Measurements from ENCODE around the gene TANC1.

TANC1 gene

DNA sequence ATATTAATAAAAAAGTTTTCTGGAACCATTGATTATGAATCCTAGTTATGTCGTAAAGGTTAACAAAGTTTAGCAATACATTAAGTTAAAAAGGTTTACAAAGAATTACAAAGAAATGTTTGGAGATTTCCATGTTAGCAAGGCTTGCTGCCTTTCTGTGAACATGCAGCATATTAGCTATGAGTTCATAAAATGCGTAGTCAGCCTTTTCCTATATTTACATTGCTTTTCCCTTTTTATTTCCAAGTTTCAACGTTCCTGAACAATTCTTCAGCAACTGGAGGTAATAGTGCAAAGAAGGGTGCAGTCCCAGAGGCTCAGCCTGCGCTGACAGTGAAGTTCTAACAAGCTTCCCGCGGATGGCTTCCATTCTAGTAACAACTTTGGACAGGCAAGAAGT, 266.4 kb downstream of the TANC1 start:
- DNase-seq: no peak

DNA sequence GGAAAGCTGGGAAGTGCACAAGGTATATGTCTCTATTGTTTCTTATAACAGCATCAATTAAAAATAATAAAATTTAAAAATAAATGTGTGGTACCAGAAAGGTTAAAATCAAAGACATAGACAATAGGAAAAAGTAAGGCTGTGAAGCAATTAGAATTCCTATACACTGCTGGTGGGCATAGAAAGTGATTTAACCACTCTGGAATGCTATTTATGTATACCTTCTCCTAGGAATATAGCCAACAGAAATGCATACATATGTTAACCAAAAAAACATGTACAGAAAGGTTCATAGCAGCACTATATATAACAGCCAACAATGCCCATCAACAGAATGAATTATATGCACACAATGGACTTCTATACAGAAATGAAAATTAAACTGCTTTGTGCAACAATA, 275.1 kb downstream of the TANC1 start:
- DNase-seq: no peak

DNA sequence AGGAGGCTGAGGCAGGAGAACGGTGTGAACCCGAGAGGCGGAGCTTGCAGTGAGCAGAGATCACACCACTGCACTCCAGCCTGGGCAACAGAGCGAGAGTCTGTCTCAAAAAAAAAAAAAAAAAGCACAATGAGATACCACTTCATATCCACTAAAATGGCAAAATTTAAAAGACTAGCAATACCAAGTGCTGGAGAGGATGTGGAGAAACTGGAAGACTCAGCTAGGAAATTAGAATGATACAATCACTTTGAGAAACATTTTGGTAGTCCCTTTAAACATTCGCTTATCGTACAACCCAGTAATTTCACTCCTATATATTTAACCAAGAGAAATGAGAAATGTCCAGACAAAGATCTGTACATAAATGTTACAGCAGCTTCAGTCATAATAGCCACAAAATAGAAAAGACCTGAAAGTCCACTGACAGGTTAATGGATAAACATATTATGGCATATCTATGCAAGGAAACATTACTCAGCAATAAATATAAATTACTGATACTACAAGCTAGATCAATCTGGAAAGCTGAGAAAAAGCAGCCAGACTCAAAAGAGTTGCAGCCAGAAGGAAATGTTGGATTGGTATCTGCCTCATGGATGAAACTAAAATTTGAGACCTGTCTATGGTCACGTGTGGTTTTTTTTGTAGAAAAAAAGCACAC, 278.0 kb downstream of the TANC1 start:
- no peak for DNase-seq

DNA sequence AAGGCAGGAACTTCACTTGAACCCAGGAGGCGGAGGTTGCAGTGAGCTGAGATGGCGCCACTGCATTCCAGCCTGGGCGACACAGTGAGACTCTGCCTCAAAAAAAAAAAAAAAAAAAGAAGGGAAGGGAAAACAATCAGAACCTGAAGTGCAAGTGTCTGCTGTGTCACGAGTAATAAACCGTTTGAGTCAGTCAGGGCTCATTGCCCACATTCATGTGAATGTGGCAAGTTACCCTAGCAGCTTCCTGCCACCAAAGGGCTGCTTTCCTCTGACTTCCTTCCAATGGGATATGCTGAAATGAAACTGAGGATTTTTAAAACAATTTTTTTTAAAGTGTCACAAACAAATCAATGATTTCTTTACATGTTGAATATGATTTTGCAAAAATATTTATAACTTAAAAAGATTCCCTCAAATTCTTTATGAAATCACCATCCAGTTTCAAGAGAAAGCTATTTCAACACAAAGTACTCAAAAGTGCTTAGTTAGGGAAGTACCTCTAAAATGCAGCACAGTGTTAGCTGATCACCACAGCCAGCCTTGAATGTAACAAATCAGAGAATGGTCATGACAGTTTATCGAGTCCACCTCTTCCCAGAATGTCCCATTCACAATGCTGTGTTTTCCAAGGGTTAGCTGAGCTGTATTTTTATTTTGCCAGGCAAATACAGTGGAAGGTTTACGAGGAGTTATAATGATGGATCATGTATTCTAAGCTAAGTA, 281.7 kb downstream of the TANC1 start:
- DNase-seq: no peak

DNA sequence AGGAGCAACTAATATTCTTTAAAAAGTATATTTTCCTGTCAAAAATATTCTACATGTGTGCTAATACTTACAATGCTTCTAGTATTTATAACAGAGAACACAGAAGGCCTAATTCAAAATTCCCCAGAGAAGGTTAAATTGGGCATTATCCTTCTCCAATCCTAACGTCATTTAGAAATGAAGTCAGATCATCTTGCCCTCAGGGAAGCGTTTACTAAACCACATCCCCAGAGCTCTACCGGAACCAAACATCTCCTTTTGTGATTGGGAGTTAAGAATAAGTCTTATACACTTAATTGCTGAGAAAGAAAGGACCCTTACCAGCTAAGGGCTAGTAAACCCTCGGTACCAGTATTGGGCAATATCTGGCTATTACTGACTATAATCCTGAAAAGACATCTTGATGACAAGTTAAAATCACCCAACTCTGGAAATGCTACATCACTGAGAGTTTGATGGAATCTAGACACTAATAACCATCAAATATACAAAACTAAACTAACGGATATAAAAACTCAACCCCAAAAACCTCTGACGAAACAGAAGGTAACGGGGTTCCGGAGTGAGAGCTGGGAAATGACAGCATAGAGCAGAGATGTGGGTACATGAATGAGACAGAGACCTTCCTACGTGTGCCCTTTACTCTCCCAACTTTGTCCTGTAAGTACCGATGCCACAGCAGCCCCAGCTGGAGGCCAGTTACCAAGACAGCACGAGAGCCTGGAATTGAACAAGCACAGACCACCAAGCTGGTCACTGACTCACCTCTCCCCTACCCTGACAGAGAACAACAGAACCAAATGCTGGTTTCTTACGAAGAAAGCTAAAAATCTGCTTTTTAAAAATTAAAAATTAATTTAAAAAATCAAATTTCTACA, 283.1 kb downstream of the TANC1 start:
- no peak for DNase-seq

DNA sequence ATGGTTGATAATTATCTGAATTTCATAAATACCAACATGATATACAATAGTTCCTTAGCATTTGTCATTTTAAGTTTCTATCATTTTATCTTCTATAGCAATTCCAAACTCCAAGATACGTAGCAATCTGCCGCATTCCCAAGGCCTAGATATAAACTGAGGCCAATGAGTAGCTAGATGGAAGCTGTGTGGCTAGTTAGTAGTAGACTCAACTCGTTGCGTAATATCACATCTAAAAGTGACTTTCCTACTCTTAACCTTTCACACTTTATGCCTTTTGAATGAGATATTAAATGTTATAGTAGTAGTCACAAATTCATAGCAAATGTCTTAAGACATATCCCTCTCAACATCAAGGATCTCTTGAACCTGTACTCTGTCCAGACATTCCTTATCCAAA, 284.5 kb downstream of the TANC1 start:
- no peak for DNase-seq

DNA sequence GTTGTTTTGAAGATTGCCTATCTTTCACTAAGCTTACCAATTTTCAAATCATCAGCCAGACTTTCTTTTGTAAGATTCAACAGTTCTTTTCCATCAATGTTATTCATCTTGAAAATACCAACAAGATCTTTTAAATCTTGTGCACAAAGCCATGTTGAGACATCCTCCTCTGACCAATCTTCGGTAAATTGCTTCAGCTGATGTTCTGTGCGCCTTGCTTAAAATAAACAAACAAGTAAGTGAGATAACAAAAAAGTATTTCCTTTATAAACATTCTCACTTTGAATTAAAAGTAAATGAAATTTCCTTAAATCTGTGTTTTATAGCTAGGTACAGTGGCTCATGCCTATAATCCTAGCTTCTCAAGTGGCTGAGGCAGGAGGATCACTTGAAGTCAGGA, 287.7 kb downstream of the TANC1 start:
- DNase-seq: no peak

DNA sequence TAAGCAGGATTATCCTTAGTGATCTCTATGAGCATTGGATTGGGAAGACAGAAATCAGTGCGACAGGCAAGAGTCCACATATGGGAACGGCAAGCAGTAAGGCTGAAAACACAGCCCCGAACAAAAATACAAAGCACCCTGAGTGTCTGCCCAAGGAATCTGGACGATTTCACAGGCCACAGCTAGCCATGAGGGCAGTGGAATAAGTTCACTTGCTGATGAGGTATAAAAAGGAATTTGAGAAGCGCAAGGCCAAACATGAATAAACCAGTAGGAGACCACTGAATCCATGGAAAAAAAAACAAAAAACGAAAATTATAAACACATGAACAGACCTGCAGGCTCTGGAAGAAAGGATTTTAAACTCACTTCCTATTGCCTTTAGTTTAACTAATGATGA, 293.8 kb downstream of the TANC1 start:
- no peak for DNase-seq

DNA sequence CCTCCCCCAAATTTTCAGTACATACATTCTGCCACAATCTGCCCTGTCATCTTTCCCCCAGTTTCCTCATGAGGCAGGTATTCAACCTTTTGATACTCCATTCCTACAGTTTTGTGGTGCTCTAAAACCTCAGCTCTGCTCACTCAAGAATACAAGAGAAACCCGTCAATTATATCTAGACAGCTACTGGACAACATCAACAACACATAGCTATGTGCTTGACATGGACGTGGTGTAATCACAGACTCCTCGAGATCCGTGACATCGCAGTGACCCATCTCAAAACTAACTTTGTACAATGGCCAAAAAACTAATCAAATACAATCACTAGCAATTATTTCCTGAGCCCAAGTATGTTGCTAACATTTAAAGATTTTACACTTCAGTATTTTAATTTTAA, 294.5 kb downstream of the TANC1 start:
- DNase-seq: no peak

DNA sequence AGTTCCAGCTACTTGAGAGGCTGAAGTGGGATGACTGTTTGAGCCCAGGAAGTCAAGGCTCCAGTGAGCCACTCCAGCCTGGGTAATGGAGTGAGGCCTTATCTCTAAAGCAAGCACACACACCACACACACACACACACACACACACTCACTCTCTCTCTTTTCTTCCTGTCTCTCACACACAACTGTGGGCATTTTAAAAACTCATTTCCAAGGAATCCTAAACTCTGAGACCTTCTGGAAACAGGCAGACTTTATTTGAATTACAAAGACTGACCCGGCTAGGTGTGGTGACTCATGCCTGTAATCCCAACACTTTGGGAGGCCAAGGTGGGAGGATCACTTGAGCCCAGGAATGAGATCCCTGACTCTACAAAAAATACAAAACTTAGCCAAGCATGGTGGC, 296.7 kb downstream of the TANC1 start:
- DNase-seq: no peak

DNA sequence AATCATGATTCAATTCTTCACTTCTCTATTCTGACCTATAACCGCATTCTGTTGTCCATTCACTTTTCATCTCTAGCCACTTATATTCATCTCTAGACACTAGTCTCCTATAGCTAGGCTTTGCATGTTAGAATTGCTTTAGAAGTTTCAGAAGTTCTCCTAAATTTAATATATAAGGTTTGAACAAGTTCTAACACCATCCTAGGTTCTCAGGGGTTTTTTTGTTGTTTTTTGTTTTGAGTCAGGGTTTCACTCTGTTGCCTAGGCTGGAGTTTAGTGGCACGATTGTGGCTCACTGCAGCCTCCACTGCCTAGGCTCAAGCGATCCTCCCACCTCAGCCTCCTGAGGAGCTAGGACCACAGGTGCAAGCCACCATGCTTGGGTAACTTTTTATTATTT, 298.1 kb downstream of the TANC1 start:
- DNase-seq: no peak

DNA sequence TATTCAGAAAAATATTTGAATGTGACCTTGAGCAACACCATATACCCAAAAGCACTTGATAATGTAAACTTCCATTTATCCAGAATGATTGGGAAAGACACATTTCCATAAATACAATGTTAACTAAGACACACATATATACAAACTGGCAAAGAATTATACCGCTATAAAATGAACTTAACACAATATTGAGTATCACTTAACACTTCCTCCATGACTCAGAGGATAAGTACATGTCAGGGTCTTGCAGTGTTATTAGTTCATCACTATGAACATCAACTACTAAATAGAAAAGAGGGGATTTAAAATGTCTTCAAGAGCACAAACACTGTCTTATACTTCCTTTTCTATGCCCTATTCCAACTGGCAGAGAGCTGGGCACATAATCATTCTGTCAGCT, 299.5 kb downstream of the TANC1 start:
- DNase-seq: no peak

DNA sequence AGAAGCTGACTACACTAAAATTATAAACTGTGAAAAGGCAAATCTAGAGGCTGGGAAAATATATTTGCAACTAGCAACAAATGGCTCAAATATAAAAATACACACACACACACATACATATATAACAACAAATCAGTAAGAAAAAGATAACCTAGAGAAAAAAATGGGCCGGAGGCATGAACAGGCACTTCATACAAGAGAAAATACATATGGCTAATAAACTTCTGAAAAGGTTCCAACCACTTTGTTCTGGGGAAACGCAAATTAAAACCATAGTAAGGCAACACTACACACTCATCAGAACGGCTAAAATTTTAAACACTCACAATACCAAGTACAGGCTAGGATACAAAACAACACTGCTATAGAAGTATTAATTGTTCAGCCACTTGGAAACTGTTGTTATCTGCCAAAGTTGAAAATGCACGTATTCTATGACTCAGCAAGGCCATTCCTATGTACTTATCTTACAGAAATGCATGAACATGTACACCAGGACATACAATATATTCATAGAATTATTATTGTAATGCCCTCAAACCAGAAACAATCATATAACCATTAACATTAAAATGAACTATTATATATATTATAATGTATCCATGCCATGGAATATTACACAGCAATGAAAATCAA, 302.4 kb downstream of the TANC1 start:
- DNase-seq: no peak

DNA sequence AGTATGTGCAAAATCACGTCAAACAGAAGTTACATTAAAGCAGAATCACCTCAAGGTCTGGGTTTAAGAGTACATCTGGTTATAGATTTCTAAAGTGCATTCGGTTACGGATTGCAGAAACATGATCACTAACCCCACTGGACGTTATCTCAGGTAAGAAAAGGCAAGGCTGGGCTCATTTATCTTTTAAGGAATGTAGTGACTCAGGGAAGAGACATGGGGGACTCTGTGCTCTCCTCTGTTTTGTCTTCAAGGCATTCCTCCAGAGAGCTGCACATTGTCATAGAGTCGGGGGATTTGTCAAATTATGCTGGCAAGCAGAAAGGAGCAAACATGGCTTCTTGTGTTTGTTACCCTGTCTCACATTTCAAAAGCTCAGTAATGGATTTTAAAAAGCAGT, 303.7 kb downstream of the TANC1 start:
- DNase-seq: no peak

DNA sequence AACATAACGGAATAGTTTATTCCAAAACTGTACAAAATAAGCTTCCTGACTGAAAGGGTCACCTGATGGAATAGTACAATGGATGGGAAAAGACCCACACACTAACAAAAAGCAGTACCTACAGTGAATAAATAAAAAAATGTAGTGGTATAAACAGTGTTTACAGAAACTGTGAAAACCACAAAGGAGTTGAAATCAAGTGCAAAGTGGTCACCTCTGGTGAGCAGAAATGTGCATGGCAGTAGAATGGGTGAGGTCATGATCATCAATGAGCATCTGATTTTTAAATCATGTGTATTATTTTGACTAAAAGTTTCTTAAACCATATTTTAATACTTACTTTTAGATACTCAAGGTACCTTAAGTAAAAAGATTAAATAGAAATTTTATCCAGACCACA, 306.7 kb downstream of the TANC1 start:
- DNase-seq: no peak

DNA sequence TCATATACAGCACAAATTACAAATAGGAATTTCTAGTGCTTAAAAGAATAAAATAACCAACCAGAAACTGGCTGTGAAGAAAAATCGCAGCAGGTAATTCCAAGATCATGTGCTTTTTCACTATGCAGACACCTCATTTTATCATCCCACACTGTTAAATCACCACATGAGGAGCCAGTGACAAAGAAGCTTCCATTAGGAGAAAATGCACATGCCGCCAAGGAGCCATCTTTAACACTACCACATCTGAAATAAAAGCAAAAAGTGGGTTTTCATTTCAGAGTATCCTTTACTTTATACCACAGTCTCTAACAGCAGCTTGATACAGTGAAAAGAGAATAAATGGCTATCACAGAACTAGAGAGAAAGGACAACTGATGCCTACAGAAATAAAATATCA, 311.3 kb downstream of the TANC1 start:
- DNase-seq: no peak

DNA sequence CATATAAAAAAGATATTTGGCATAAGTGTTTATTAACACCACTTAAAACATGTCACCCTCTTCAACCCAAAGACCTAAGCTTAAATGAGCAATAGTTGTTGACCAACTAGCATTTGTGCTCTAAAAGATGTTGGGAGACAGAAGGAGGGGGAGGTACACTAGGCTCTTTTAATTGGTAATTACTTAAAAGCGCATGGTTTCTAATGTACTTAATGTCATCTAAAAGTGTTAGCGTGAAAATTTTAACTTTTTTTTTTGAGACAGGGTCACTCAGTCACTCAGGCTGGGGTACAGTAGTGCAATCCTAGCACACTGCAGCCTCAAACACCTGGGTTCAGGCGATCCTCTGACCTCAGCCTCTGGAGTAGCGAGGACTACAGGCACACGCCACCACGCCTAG, 312.6 kb downstream of the TANC1 start:
- DNase-seq: no peak

Data from KG1 (cell line).